GM19238 (cell line): ENCODE measurements around the gene MLC1.

Source experiments
- DNase-seq: peaks from one replicate; pipeline ENCODE4 v3.0.0; 2011; ENCODE audit warnings: low spot score; ENCODE audit not compliant: insufficient read length

Gene MLC1

GRCh38 chr22:50085211-50085972, at the start of gene MLC1:
TSS of gene MLC1 (minus strand) at chr22:50085426. CDS start at chr22:50084902, 524 bp downstream.
- no peak for DNase-seq

DNA sequence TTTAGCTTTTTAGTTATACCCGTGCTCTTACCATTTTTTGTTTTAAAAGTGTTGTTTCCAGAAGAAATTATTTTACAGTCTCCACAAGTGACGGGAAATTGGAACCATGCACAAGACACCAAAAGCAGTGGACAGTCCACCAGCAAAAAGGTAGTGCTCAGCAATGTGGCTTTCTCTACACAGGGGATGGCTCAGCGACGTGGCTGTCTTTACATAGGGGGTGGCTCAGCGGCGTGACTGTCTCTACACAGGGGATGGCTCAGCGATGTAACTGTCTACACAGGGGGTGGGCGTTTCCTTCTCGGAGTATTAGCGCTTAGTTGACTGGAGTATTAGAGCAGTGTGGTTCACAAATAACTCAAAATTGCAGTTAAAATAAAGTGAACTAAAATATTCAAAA, 49.3 kb upstream of the MLC1 start:
- no peak for DNase-seq

DNA sequence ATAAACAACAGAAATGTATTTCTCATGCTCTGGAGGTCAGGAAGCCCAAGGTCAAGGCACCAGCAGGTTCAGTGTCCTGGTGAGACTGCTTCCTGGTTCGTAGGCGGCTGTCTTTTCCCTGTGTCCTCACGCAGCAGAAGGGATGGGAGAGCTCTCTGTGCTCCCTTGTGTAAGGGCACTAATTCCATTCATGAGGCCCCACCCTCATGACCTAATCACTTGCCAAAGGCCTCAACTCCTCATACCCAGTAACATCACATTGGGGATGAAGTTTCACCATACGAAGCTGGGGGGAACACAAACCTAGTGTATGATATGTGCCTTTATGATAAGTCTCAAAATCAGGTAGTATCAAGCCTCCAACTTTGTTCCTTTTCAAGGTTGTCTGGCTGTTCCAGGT, 46.7 kb upstream of the MLC1 start:
- DNase-seq = no peak

GRCh38 chr22:50129121-50129736, 44.0 kb upstream of the MLC1 start:
- no peak for DNase-seq

GRCh38 chr22:50125029-50125428, 39.8 kb upstream of the MLC1 start:
- no peak for DNase-seq

DNA sequence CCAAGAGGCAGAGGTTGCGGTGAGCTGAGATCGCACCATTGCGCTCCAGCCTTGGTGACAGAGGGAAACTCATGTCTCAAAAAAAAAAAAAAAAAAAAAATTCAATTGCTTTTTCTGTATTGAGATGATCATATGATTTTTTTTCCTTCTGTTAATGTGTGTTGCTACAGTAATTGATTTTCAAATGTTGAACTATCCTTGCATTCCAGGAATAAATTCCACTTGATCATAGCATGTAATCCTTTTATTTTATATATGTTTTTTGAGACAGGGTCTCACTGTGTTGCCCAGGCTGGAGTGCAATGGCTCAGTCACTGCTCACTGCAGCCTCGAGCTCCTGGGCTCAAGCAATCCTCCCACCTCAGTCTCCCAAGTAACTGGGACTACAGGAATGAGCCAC, 37.9 kb upstream of the MLC1 start:
- DNase-seq = no peak

DNA sequence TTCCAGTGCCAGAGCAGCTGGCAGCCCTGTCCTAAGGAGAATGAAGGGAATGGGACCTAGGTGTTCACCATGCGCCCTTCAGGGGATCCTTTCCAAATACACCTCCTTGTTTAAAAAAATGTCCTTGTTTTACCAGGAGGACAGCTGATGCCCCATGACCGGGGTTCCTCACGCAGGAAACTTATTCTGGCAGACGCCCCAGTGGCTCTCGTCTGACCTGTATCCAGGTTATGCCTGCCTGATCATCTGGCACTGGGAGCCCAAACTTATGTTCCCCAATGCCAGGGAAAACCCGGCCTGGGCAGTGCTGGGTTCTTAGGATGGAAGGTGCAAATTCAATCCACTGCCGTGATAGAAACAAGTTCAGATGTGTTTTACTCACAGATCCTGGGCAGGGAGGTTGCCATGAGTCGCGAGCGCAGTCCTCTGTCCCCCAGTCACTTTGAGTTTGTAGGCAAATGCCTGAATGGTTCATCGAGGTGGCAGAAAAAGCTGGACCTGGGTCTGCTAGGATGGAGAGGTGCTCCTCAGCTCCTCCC, 36.0 kb upstream of the MLC1 start:
- no peak for DNase-seq

- no peak for DNase-seq
Observed at GRCh38 chr22:50119768-50120251, 34.6 kb upstream of the MLC1 start.

- DNase-seq = no peak
Observed at GRCh38 chr22:50119169-50119767, 34.0 kb upstream of the MLC1 start.

DNA sequence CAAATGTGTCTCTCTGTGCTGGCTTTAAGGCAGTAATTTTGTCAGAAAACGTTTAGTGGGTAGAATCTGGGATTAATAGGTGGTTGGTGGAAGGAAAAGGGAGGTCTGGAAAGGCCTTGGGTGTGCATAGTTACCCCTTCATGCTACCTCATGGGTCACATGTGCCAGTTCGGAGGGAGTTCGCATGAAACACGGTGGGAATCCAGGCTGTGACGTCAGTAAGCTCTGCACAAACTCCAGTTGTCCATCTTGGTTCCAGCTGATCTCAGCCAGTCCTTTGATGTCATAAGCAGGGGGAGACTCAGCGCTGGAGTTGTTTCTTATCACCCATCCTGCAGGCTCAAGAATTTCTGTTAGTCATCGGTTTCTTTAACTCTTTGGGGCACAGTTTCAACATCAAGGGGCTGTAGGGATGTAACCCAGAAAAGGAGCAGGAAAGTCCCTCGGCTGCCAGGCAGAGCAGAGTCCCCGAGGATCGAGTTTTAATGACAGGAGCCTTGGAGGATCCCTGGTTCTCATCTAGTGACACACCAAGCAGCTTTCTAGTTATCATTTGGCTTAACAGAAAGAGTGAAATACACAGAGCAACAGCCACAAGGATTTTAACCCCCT, 33.4 kb upstream of the MLC1 start:
- no peak for DNase-seq

- DNase-seq = no peak
Observed at GRCh38 chr22:50118129-50118528, 32.9 kb upstream of the MLC1 start.

- DNase-seq = no peak
Observed at GRCh38 chr22:50117168-50117762, 32.0 kb upstream of the MLC1 start.

DNA sequence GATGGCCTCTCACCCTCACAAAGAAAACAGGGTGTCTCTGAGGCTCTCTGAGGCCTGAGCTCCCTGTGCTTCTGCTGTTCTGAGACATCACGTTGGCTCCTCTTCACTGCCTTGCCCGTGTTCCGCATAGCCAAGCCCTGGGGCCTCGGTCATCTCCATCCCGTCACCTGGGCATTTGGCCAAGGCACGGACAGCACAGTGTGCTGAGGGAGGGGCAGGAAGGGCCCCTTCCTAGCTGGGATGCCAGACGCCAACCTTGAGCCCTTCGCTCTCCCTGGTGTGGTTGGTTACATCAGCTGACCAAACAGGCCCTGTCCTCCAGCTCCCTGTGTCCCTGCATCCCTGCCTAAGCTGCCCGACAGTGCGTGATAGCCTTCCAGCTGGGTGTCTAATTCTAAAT, 30.5 kb upstream of the MLC1 start:
- DNase-seq = no peak

DNA sequence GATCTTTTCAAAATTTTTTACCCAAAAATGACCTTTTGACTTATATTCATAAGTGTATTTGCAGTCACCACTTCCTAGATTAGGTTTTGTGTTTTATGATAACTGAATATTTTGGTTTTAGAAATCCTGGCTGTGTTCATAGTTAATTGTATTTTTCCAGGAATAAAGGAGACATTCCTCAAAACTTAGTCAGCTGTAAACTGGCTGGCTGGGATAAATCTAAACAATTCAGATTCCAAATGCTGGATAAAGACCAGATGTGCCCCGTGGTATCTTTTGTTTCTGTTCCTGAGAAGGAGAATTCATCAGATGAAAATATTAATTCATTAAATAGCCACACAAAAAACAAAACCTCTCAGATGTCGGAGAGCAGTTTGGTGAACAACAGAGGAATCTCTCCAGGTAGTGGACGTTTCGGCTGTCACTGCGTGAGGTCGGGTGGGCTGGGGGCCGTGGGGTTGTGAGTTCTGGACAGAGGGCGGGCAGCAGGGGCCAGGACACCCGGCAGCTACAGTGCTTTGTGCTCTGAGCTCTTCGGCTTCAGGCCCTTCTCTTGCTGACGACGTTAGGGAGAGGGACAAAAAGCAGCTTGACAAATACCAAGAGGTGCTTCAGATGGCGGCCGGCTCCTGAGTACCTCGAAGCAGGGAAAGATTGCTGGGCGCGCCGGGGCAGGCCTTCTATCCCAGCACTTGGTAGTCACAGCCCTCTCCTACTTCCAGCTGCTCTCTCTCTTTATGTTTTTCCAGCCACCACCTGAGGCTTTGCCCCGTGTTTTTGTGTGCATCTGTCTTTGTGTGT, 29.2 kb upstream of the MLC1 start:
- no peak for DNase-seq

GRCh38 chr22:50112151-50113118, 27.2 kb upstream of the MLC1 start:
- DNase-seq = no peak

- DNase-seq = no peak
Observed at GRCh38 chr22:50111056-50111455, 25.8 kb upstream of the MLC1 start.

GRCh38 chr22:50107529-50107928, 22.3 kb upstream of the MLC1 start:
- DNase-seq = no peak

DNA sequence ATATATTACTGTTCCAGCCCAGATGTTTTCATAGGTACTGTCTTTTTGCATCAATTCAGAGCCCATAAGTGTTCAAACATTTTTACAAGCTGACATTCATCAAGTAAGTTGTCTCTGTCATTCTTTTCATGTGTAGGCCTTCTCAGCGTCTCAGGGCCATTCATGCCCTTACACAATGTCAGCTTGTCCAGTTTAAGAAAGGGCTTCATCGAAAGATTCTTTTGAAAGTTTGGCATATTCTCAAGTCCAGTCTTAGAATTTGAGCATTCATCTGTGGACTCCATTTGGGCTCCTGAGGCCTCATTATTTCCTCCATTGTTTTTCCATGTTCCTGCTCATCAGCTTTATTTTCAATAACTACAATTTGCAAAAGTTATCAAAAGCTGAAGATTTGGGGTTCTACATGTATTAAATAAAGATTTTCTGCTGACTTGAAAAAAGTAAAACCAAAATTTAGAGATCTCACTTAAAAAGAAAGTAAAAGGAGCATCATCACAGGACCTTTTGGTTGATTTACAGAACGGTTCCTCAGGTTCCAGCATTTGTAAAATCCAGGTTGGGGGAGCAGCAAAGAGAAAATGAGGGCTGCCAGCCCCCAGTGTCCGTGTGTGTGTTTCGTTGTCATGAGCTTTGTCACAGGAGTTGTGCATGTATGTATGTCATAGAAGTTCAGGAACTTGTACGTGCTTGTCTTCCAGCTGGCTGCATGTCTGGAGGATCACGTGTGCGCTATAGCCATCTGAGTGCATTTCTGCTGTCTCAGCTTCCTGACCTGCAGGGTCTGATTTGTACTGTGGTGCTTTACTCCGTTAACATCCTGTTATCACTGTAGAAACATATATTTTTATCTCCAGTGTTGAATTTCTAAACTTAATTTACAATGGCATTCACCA, 20.2 kb upstream of the MLC1 start:
- peak; percentile 51 for DNase-seq
